Measurements from ENCODE around the gene ISM1.

DNA sequence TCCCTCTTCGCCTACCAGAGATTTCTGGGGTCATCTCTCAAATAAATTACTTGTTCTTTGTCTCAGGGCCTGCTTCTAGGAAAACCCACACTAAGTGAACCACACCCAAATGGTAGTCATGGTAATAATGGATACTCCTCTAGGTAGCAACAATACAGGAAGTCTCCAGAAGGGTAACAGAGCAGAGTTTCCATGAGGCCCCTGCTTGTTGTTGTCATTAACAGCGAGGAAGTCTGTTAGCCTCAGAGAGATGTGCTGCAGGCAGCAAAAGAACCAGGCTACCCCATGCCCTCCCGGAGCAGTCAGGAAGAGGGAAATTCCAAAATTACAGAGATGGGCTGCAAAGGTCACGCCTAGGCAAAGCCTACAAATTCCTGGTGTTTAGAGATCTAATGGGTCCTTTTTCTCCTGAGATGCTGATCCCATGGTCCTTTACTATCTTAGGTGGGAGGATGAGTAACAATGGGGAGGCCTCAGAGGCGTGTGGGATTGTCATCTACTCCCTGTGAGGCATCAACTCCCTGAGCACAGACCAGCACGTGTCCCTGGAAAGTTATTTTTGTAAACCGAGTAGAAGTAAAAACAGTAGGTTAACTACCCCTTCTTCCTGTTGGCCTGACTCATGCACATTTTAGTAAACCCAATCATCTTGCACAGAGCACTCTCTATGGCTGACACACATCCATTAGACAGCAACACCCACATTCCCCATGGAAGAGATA, 10.1 kb downstream of the ISM1 start:
- TF ChIP-seq CTCF (IDR thresholded peaks at IDR 0.05; ENCODE audit: poor library complexity, severe bottlenecking) (no peak), SMC3 (conservative IDR thresholded peaks at IDR 0.05; ENCODE audit: poor library complexity) (no peak), EZH2 (IDR thresholded peaks at IDR 0.05; ENCODE audit: borderline replicate concordance, insufficient read depth, low read length, poor library complexity, severe bottlenecking) (no peak), EP300 (conservative IDR thresholded peaks at IDR 0.05; ENCODE audit: poor library complexity, severe bottlenecking) (no peak), TAF1 (IDR thresholded peaks at IDR 0.05; ENCODE audit: low read depth) (no peak)

All from neural cell (in vitro differentiated cells).